Measurements from ENCODE around the gene POLR2H.

DNA sequence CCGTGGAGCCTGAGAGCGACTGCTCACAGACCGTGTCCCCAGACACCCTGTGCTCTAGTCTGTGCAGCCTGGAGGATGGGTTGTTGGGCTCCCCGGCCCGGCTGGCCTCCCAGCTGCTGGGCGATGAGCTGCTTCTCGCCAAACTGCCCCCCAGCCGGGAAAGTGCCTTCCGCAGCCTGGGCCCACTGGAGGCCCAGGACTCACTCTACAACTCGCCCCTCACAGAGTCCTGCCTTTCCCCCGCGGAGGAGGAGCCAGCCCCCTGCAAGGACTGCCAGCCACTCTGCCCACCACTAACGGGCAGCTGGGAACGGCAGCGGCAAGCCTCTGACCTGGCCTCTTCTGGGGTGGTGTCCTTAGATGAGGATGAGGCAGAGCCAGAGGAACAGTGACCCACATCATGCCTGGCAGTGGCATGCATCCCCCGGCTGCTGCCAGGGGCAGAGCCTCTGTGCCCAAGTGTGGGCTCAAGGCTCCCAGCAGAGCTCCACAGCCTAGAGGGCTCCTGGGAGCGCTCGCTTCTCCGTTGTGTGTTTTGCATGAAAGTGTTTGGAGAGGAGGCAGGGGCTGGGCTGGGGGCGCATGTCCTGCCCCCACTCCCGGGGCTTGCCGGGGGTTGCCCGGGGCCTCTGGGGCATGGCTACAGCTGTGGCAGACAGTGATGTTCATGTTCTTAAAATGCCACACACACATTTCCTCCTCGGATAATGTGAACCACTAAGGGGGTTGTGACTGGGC lies 16.8 kb upstream of the POLR2H start:
- TF ChIP-seq EP300 (IDR thresholded peaks at IDR 0.05; ENCODE audit: borderline replicate concordance) (no peak), YY1 (IDR thresholded peaks at IDR 0.05; ENCODE audit: low read depth) (no peak), CEBPB (IDR thresholded peaks at IDR 0.05) (no peak), FOXM1 (IDR thresholded peaks at IDR 0.05; ENCODE audit: borderline replicate concordance, low read depth) (no peak), RAD21 (IDR thresholded peaks at IDR 0.05; ENCODE audit: low read depth) (no peak), TAF1 (IDR thresholded peaks at IDR 0.05; ENCODE audit: low read depth) (no peak), ZBTB7A (IDR thresholded peaks at IDR 0.05; ENCODE audit: low read depth) (no peak), EGR1 (IDR thresholded peaks at IDR 0.05) (no peak)
- TF ChIP-seq, protein P1, sequence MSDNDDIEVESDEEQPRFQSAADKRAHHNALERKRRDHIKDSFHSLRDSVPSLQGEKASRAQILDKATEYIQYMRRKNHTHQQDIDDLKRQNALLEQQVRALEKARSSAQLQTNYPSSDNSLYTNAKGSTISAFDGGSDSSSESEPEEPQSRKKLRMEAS (IDR thresholded peaks at IDR 0.05): no peak
- TF ChIP-seq, protein P2, sequence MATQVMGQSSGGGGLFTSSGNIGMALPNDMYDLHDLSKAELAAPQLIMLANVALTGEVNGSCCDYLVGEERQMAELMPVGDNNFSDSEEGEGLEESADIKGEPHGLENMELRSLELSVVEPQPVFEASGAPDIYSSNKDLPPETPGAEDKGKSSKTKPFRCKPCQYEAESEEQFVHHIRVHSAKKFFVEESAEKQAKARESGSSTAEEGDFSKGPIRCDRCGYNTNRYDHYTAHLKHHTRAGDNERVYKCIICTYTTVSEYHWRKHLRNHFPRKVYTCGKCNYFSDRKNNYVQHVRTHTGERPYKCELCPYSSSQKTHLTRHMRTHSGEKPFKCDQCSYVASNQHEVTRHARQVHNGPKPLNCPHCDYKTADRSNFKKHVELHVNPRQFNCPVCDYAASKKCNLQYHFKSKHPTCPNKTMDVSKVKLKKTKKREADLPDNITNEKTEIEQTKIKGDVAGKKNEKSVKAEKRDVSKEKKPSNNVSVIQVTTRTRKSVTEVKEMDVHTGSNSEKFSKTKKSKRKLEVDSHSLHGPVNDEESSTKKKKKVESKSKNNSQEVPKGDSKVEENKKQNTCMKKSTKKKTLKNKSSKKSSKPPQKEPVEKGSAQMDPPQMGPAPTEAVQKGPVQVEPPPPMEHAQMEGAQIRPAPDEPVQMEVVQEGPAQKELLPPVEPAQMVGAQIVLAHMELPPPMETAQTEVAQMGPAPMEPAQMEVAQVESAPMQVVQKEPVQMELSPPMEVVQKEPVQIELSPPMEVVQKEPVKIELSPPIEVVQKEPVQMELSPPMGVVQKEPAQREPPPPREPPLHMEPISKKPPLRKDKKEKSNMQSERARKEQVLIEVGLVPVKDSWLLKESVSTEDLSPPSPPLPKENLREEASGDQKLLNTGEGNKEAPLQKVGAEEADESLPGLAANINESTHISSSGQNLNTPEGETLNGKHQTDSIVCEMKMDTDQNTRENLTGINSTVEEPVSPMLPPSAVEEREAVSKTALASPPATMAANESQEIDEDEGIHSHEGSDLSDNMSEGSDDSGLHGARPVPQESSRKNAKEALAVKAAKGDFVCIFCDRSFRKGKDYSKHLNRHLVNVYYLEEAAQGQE (IDR thresholded peaks at IDR 0.05; ENCODE audit: low read depth): no peak
- TF ChIP-seq, protein P3, sequence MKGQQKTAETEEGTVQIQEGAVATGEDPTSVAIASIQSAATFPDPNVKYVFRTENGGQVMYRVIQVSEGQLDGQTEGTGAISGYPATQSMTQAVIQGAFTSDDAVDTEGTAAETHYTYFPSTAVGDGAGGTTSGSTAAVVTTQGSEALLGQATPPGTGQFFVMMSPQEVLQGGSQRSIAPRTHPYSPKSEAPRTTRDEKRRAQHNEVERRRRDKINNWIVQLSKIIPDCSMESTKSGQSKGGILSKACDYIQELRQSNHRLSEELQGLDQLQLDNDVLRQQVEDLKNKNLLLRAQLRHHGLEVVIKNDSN (IDR thresholded peaks at IDR 0.05): no peak
